Spleen (tissue), 11 donors: Measurements from ENCODE around the gene TSC22D1. TPM values are rescaled to one million over a fixed set of nuclear protein-coding genes. Genes with fewer than 3 reads are reported as not detected.

ENCODE experiments used
- DNase-seq: peaks from one replicate; pipeline ENCODE4 v3.0.0-alpha.2; 2020
- H3K27ac ChIP-seq, 8 donors: fragments of 200-600 bp; sonication (generic) in 7 of 8; 1 replicate in 4 of 8; 2 replicates in 4 of 8; pipeline versions ENCODE4 v1.5.0 to v1.8.0; 2016 to 2021; ENCODE audit warnings: inconsistent platforms in 4 of 8, mild to moderate bottlenecking in 4 of 8, moderate library complexity in 1 of 8
- H3K27me3 ChIP-seq, 7 donors: fragments of 200-600 bp; sonication (generic) in 6 of 7; replicated peaks in 1 of 7; 1 replicate in 4 of 7; 2 replicates in 3 of 7; pipeline versions ENCODE4 v1.5.0 to v1.8.0; 2016 to 2021; ENCODE audit warnings: inconsistent platforms in 3 of 7, mild to moderate bottlenecking in 1 of 7
- H3K36me3 ChIP-seq, 6 donors: fragments of 200-600 bp; sonication (generic) in 5 of 6; 1 replicate in 4 of 6; 2 replicates in 2 of 6; pipeline versions ENCODE4 v1.5.0 to v1.8.0; 2016 to 2021; ENCODE audit warnings: inconsistent platforms in 2 of 6
- H3K4me1 ChIP-seq, 6 donors: fragments of 200-600 bp; sonication (generic) in 5 of 6; 1 replicate in 3 of 6; 2 replicates in 3 of 6; pipeline versions ENCODE4 v1.5.0 to v1.8.0; 2016 to 2021; ENCODE audit warnings: inconsistent platforms in 3 of 6
- H3K4me3 ChIP-seq, 8 donors: fragments of 200-600 bp; sonication (generic) in 7 of 8; 1 replicate in 4 of 8; 2 replicates in 4 of 8; pipeline versions ENCODE4 v1.5.0 to v1.8.0; 2016 to 2021; ENCODE audit warnings: inconsistent platforms in 4 of 8, mild to moderate bottlenecking in 4 of 8, moderate library complexity in 2 of 8
- H3K9me3 ChIP-seq, 8 donors: fragments of 200-600 bp; sonication (generic) in 7 of 8; 1 replicate in 4 of 8; 2 replicates in 4 of 8; pipeline versions ENCODE4 v1.5.0 to v1.8.0; 2016 to 2021; ENCODE audit warnings: inconsistent platforms in 4 of 8
- POLR2A ChIP-seq, 3 donors: fragments of 450-650 bp; IDR thresholded peaks; one replicate each; pipeline ENCODE4 v1.5.1; 2017; ENCODE audit warnings: antibody characterized with exemption in 3 of 3, mild to moderate bottlenecking in 1 of 3
- POLR2AphosphoS5 ChIP-seq, 3 donors: sonication (generic); formaldehyde crosslinking; IDR thresholded peaks; one replicate each; pipeline ENCODE4 v1.5.1; 2017; ENCODE audit warnings: antibody characterized with exemption in 3 of 3
- WGBS, 5 donors: extraction: QIAGEN DNeasy Blood & Tissue Kit in 3 of 5; methylation state at CpG; one replicate each; pipeline versions ENCODE4 v1.1.5 to v1.1.7; 2013 to 2018; 5-methylcytosine and 5-hydroxymethylcytosine counted together
- intact Hi-C: fragments of 100-400 bp; cut with DNase I; formaldehyde crosslinking; loops from one replicate; pipeline ENCODE4 v1.15.0; 2023; ENCODE audit warnings: low total_unique reads
- polyA plus RNA-seq, 3 donors: library from polyadenylated mRNA; stranded (reverse); fragments of 200-250 nt; gene quantifications; one replicate each; pipeline ENCODE4 v1.2.1, GENCODE V29; 2013
- total RNA-seq, 7 donors: library from RNA; depleted of rRNA in 3 of 7; stranded (reverse); fragments of >200 nt in 3 of 7; fragmentation: NEBNext Ultra II Directional in 4 of 7; extraction: Animal tissue kit (Norgen Biotek cat#: 25700) in 4 of 7; gene quantifications; one replicate each; pipeline versions ENCODE4 v1.1.0 to v1.2.1, GENCODE V29; 2016 to 2021
- TF ChIP-seq, protein P1 (sequence below), 11 experiments: fragments of 200-600 bp in 7 of 11; fragments of 450-650 bp in 4 of 11; sonication (generic) in 4 of 11; IDR thresholded peaks in 8 of 11; conservative IDR thresholded peaks in 3 of 11; 1 replicate in 7 of 11; 2 replicates in 4 of 11; pipeline versions ENCODE4 v1.4.0 to v1.8.0; 2016 to 2021; ENCODE audit warnings: antibody characterized with exemption in 11 of 11, inconsistent platforms in 4 of 11, mild to moderate bottlenecking in 1 of 11
- donor health status: healthy with polysubstance abuse.
- donor health status: DM: no; HTN: no; CAD: no; lungs with moderate emphysema.
- donor health status: DM: no; HTN: no; CAD: no.
- donor health status: Bipolar disorder and iron deficiency.
- donor health status: healthy.
- donor health status: DM: no; HTN: no; CAD: no.
- donor health status: DM: yes; HTN: yes; CAD: no.

The TSC22D1 gene
- total and polyA plus RNA-seq, 10 donors, result 14.3 to 66.3 (median 42.6) TPM

- peaks cover 0 to 15% (median 2%) of the 10 kb centered on the region in 6 donors for H3K4me1 ChIP-seq
- H3K27me3 ChIP-seq, result no peaks in the 10 kb centered on the region
- no peaks in the 10 kb centered on the region for H3K9me3 ChIP-seq
- H3K4me3 ChIP-seq, result no peak overlapping the region
- DNase-seq, result peak; percentile 35
- 83 to 90% (median 88%) methylated on average over 15 of the region's 15 CpGs for WGBS, 5 donors
- no peaks in the 10 kb centered on the region for H3K36me3 ChIP-seq
- TF ChIP-seq, protein P1, sequence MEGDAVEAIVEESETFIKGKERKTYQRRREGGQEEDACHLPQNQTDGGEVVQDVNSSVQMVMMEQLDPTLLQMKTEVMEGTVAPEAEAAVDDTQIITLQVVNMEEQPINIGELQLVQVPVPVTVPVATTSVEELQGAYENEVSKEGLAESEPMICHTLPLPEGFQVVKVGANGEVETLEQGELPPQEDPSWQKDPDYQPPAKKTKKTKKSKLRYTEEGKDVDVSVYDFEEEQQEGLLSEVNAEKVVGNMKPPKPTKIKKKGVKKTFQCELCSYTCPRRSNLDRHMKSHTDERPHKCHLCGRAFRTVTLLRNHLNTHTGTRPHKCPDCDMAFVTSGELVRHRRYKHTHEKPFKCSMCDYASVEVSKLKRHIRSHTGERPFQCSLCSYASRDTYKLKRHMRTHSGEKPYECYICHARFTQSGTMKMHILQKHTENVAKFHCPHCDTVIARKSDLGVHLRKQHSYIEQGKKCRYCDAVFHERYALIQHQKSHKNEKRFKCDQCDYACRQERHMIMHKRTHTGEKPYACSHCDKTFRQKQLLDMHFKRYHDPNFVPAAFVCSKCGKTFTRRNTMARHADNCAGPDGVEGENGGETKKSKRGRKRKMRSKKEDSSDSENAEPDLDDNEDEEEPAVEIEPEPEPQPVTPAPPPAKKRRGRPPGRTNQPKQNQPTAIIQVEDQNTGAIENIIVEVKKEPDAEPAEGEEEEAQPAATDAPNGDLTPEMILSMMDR (IDR thresholded peaks at IDR 0.05 in 8 of 11, conservative IDR thresholded peaks at IDR 0.05 in 3 of 11), result no peak
- no peak for TF ChIP-seq POLR2A (IDR thresholded peaks at IDR 0.05)
- H3K27ac ChIP-seq, result no peak overlapping the region
- intact Hi-C loops, result no loop called here
Observed at GRCh38 chr13:44415815-44416214, 160.3 kb downstream of the TSC22D1 start.

DNA sequence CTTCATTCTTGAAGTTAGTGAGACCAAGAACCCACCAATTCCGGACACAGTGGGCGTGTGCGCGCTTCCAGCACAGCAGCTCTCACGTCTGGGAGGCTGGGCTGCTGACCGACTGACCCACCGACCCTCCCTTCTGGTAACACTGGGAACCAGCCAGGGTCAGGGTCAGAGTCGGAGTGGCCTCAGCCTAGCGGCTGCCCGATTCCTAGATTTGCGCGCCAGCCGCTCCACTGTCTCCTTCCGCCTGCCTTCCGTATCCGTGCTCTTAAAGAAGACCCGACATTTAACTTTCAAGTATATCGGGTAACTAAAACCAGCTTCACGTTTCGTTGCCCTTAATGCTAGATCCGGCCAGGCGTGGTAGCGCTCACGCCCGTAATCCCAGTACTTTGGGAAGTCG, 161.4 kb downstream of the TSC22D1 start:
- Histone ChIP-seq H3K9me3 (no peaks in the 10 kb centered on the region), H3K36me3 (no peaks in the 10 kb centered on the region), H3K4me3 (no peak overlapping the region), H3K4me1 (peaks cover 0 to 15% (median 2%) of the 10 kb centered on the region in 6 donors), H3K27ac (no peak overlapping the region), H3K27me3 (no peaks in the 10 kb centered on the region)
- 92 to 96% (median 95%) methylated on average over 26 of the region's 26 CpGs for WGBS, 5 donors
- TF ChIP-seq POLR2AphosphoS5 (IDR thresholded peaks at IDR 0.05) (no peak), POLR2A (IDR thresholded peaks at IDR 0.05) (no peak)
- TF ChIP-seq, protein P1 (IDR thresholded peaks at IDR 0.05 in 8 of 11, conservative IDR thresholded peaks at IDR 0.05 in 3 of 11), result no peak
- intact Hi-C loops, result no loop called here
- DNase-seq, result peak; percentile 61

GRCh38 chr13:44413095-44413494, 163.0 kb downstream of the TSC22D1 start:
- TF ChIP-seq, protein P1 (IDR thresholded peaks at IDR 0.05 in 8 of 11, conservative IDR thresholded peaks at IDR 0.05 in 3 of 11), result no peak
- no peak for TF ChIP-seq POLR2A (IDR thresholded peaks at IDR 0.05)
- TF ChIP-seq POLR2AphosphoS5 (IDR thresholded peaks at IDR 0.05), result no peak
- Histone ChIP-seq H3K9me3 (no peaks in the 10 kb centered on the region), H3K4me3 (no peak overlapping the region), H3K36me3 (no peaks in the 10 kb centered on the region), H3K27ac (no peak overlapping the region), H3K27me3 (peaks cover 0 to 9% (median 0%) of the 10 kb centered on the region in 7 donors), H3K4me1 (peaks cover 0 to 15% (median under 1%) of the 10 kb centered on the region in 6 donors)
- intact Hi-C loops, result no loop called here
- DNase-seq, result no peak
- 76 to 87% (median 80%) methylated on average over 12 to 13 of the region's 13 CpGs for WGBS, 5 donors

- intact Hi-C loops, result no loop called here
Observed at GRCh38 chr13:44412346-44412935, 163.7 kb downstream of the TSC22D1 start.

More at GRCh38 chr13:44412346-44412935, 163.7 kb downstream of the TSC22D1 start:
- DNase-seq, result peak; percentile 48
- peaks cover 0 to 9% (median 0%) of the 10 kb centered on the region in 7 donors for H3K27me3 ChIP-seq
- H3K4me3 ChIP-seq, result no peak overlapping the region
- TF ChIP-seq, protein P1 (IDR thresholded peaks at IDR 0.05 in 8 of 11, conservative IDR thresholded peaks at IDR 0.05 in 3 of 11), result no peak
- no peak for TF ChIP-seq POLR2AphosphoS5 (IDR thresholded peaks at IDR 0.05)
- TF ChIP-seq POLR2A (IDR thresholded peaks at IDR 0.05), result no peak
- no peak overlapping the region for H3K27ac ChIP-seq
- peaks cover 0 to 9% (median 0%) of the 10 kb centered on the region in 6 donors for H3K4me1 ChIP-seq
- WGBS, 5 donors, result 73 to 79% (median 78%) methylated on average over 16 of the region's 16 CpGs
- no peaks in the 10 kb centered on the region for H3K9me3 ChIP-seq
- H3K36me3 ChIP-seq, result no peaks in the 10 kb centered on the region
